Measurements from ENCODE around the gene GBP2. TPM values are rescaled to one million over a fixed set of nuclear protein-coding genes. Genes with fewer than 3 reads are reported as not detected.

GBP2 gene, protein sequence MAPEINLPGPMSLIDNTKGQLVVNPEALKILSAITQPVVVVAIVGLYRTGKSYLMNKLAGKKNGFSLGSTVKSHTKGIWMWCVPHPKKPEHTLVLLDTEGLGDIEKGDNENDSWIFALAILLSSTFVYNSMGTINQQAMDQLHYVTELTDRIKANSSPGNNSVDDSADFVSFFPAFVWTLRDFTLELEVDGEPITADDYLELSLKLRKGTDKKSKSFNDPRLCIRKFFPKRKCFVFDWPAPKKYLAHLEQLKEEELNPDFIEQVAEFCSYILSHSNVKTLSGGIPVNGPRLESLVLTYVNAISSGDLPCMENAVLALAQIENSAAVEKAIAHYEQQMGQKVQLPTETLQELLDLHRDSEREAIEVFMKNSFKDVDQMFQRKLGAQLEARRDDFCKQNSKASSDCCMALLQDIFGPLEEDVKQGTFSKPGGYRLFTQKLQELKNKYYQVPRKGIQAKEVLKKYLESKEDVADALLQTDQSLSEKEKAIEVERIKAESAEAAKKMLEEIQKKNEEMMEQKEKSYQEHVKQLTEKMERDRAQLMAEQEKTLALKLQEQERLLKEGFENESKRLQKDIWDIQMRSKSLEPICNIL
- total RNA-seq, result 6.7 and 19.9 TPM in 2 replicates

DNA sequence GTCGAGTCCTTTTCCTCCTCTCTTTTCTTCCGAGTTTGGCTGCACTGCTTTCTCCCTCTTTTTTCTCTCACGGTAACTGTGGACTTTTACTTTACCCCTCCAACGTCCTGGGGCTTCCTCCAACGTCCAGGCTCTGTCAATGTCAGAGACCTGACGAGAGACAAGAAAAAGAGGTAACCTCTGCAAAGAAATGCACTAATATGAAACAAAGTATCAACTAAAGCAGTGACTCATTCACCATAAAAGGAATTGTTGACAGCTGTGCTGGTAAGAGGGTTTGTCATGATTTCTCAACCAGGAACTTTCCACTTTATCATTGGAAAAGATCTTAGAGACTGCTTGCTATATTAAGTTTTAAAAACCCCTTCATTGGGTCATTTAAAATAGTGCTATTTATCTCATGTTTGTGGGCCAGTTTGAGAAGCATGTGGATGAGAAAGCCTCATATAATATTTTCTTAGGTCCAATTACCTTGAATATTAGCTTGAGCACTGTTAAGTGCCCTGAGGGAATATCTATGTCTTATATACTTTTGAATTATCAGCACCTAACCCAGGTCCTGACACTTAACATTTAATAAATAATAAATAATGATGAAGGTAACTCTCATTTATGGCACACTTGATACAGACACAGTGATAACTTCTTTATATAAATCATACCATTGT, at the start of gene GBP2:
Gene GBP2, minus strand, starts transcription at position 202 of the 668 bp plus-strand sequence. CDS start 4,148 bp downstream, outside the sequence.

DNA sequence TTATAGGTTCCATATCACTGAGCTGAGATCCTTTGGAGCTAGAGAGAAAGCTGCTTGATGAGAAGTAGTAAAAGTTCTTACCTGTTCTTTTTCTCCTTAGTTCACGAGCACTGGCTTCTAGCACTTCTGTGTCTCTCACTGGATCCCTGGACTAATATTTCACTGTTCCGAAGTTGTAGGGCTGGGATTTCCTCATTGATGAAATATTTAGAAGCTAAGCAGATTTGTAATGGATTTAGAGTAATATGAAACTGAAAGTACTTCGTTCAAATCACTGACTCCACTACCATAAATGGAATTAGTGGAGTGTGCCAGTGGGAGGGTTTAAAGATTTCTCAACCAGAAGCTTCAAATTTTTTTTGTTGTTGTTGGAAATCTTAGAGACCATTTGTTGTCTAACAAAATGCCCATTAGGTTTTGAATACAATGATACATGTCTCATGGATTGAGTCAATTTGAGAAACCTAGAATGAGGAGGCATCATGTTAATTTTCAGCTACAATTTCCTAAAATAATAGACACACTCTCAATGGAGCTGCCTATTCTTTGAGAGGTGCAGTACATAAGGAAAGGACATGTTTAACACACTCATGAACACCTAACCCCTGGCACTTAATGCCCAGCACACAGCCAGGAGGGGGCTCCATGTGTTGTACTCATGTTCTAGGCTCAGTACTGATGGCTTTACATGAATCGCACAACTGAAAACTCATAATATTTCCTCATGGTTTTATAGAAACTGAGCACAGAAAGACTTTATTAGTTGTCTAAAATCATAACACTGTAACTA, 60.6 kb downstream of the GBP2 start, which contains the start of gene GBP1:
Gene GBP1, minus strand, starts transcription at position 130 of the 790 bp plus-strand sequence. CDS start 1,974 bp downstream, outside the sequence.

Other genes starting within 250 kb of the GBP2 start
- gene GTF2B, start 234.5 kb downstream of the GBP2 start, total RNA-seq, result 32.4 and 46.9 TPM in 2 replicates
- gene KYAT3, start 133.5 kb downstream of the GBP2 start, total RNA-seq, result 22.6 and 39.4 TPM in 2 replicates
- gene RBMXL1, start 133.5 kb downstream of the GBP2 start, total RNA-seq, result 5.9 and 9.4 TPM in 2 replicates
- gene GBP3, start 103.2 kb downstream of the GBP2 start, total RNA-seq, result 7.1 and 49.6 TPM in 2 replicates
- gene GBP1, start 60.9 kb downstream of the GBP2 start, total RNA-seq, result 25.9 and 36.5 TPM in 2 replicates
- gene GBP7, start 49.9 kb upstream of the GBP2 start, total RNA-seq, result not detected in 2 replicates
- 0.32 and 3.9 TPM in 2 replicates for gene GBP4, start 72.8 kb upstream of the GBP2 start, total RNA-seq
- gene GBP5, start 146.7 kb upstream of the GBP2 start, total RNA-seq, result not detected in 2 replicates
- gene GBP6, start 237.9 kb upstream of the GBP2 start, total RNA-seq, result not detected in 2 replicates

All from smooth muscle cell of the umbilical artery (primary cell).